OCI-LY3 (cell line): ENCODE measurements around the gene HMG20A.

Experiments used
- H2AFZ ChIP-seq: fragments of 200-600, 300-600 bp; shearing (Covaris generic); 2 replicates; pipeline ENCODE4 v1.6.0; 2014; ENCODE audit warnings: antibody characterized with exemption, low read depth, low read length
- H3K27ac ChIP-seq: fragments of 200-600, 300-600 bp; sonication (generic); 2 replicates; pipeline ENCODE4 v1.5.1; 2014; ENCODE audit warnings: mild to moderate bottlenecking, low read length, moderate library complexity, mixed read lengths
- H3K27me3 ChIP-seq: fragments of 200-600, 300-600 bp; sonication (generic); 2 replicates; pipeline ENCODE4 v1.6.1; 2014; ENCODE audit warnings: low read depth, low read length, mixed read lengths
- H3K36me3 ChIP-seq: fragments of 200-600, 300-600 bp; sonication (generic); replicated peaks from 2 replicates; pipeline ENCODE3; 2014; ENCODE audit warnings: low read depth, low read length, mixed read lengths
- H3K4me1 ChIP-seq: fragments of 300-600, 200-600 bp; sonication (generic); 2 replicates; pipeline ENCODE4 v1.6.1; 2014; ENCODE audit warnings: low read length, mixed read lengths
- H3K4me2 ChIP-seq: fragments of 200-600, 300-600 bp; sonication (generic); 2 replicates; pipeline ENCODE4 v1.6.1; 2014; ENCODE audit warnings: low read length, mixed read lengths
- H3K4me3 ChIP-seq: fragments of 300-600, 200-600 bp; sonication (generic); 2 replicates; pipeline ENCODE4 v1.5.1; 2014; ENCODE audit warnings: antibody characterized with exemption, mild to moderate bottlenecking, low read length, moderate library complexity
- H3K79me2 ChIP-seq: fragments of 300-600, 200-600 bp; shearing (Covaris generic); 2 replicates; pipeline ENCODE4 v1.6.1; 2014; ENCODE audit warnings: mild to moderate bottlenecking, low read length, mixed read lengths
- H3K9ac ChIP-seq: fragments of 300-600, 200-600 bp; shearing (Covaris generic); 2 replicates; pipeline ENCODE4 v1.6.0; 2014; ENCODE audit warnings: mild to moderate bottlenecking, low read length, moderate library complexity
- H3K9me3 ChIP-seq: fragments of 200-600, 300-600 bp; shearing (Covaris generic); 2 replicates; pipeline ENCODE4 v1.6.1; 2014; ENCODE audit warnings: low read length, mixed read lengths; ENCODE audit not compliant: insufficient read depth
- H4K20me1 ChIP-seq: fragments of 200-600, 300-600 bp; sonication (generic); 2 replicates; pipeline ENCODE4 v1.6.1; 2016; ENCODE audit warnings: low read length, mixed read lengths; ENCODE audit not compliant: insufficient read depth
- EZH2phosphoT487 ChIP-seq: fragments of 200-600 bp; shearing (Covaris generic); IDR thresholded peaks from 2 replicates; pipeline ENCODE4 v1.6.1; 2018; ENCODE audit warnings: antibody characterized with exemption, mixed run types, low read depth
- TF ChIP-seq, protein P1 (sequence below): fragments of 200-600, 300-600 bp; sonication (generic); IDR thresholded peaks from 2 replicates; pipeline ENCODE4 v1.5.1; 2014; ENCODE audit warnings: antibody characterized with exemption, low read length, low read depth

Gene HMG20A

DNA sequence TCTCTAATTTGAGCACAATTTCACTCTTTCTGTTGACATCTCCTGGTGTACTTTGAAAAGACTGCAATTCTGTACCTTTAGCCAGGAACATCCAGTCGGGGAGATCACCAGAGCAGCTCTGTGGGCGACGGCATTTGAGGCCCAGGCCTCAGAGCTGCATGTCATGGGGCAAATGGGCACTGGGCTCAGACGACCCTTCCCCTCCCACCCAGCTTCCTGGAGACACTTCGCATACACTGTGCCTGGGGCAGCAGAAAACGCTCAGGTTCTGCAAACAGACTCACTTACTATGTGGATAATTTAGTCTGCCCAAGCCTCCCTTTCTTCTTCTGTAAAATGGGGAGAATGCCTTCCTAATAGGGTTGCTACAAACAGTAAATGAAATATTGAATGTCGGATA is 96.9 kb downstream of the HMG20A start:
- H4K20me1 ChIP-seq = no peaks in the 10 kb centered on the region
- H3K36me3 ChIP-seq = no peaks in the 10 kb centered on the region
- H3K4me2 ChIP-seq = no peak overlapping the region
- H2AFZ ChIP-seq = no peak overlapping the region
- no peaks in the 10 kb centered on the region for H3K27me3 ChIP-seq
- peaks cover 19% of the 10 kb centered on the region for H3K4me1 ChIP-seq
- H3K4me3 ChIP-seq = no peak overlapping the region
- no peak overlapping the region for H3K9ac ChIP-seq
- no peaks in the 10 kb centered on the region for H3K9me3 ChIP-seq
- TF ChIP-seq, protein P1, sequence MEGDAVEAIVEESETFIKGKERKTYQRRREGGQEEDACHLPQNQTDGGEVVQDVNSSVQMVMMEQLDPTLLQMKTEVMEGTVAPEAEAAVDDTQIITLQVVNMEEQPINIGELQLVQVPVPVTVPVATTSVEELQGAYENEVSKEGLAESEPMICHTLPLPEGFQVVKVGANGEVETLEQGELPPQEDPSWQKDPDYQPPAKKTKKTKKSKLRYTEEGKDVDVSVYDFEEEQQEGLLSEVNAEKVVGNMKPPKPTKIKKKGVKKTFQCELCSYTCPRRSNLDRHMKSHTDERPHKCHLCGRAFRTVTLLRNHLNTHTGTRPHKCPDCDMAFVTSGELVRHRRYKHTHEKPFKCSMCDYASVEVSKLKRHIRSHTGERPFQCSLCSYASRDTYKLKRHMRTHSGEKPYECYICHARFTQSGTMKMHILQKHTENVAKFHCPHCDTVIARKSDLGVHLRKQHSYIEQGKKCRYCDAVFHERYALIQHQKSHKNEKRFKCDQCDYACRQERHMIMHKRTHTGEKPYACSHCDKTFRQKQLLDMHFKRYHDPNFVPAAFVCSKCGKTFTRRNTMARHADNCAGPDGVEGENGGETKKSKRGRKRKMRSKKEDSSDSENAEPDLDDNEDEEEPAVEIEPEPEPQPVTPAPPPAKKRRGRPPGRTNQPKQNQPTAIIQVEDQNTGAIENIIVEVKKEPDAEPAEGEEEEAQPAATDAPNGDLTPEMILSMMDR = no peak
- TF ChIP-seq EZH2phosphoT487 = no peak
- no peak overlapping the region for H3K27ac ChIP-seq
- H3K79me2 ChIP-seq = no peaks in the 10 kb centered on the region

DNA sequence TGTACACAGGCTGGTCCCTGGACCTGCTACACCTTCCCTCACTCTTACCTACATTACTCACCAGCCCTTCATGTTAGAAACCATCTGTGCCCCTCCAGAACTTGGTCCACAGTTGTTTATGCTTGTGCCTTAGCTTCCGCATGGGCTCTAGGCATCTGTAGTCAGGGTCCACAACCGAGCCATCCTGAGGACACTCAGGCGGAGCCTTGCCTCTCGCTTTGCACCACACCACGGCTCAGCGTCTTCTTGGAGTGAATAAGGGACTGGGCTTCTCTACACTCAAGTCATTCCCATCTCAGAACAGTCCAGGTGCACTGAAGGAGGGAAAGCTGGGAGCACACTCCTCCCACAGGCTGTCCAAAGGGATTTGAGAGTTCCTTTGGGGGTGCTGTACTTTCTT is 97.8 kb downstream of the HMG20A start:
- Histone ChIP-seq H3K4me2 (no peak overlapping the region), H3K4me3 (no peak overlapping the region), H2AFZ (no peak overlapping the region), H3K79me2 (no peaks in the 10 kb centered on the region), H3K9me3 (no peaks in the 10 kb centered on the region), H4K20me1 (no peaks in the 10 kb centered on the region), H3K36me3 (no peaks in the 10 kb centered on the region), H3K9ac (no peak overlapping the region), H3K4me1 (peaks cover 22% of the 10 kb centered on the region), H3K27ac (no peak overlapping the region), H3K27me3 (no peaks in the 10 kb centered on the region)
- TF ChIP-seq EZH2phosphoT487 = no peak
- TF ChIP-seq, protein P1 = no peak

DNA sequence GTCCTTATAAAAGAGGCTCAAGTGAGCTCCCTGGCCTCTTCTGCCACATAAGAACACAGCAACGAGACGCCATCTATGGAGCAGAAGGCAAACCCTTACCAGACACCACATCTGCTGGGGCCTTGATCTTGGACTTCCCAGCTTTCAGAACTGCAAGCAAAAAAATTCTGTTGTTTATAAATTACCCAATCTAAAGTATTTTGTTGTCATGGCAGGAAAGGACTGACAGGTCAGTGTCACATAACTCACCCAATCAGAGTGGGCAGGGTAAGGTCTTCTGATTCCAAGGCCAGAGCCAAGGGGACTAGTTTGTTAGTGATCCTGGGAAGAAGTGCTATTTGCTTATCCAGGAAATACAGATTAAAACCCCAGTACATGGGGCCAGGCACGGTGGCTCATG is 98.9 kb downstream of the HMG20A start:
- H3K4me2 ChIP-seq = no peak overlapping the region
- no peak overlapping the region for H3K4me3 ChIP-seq
- no peak overlapping the region for H3K27ac ChIP-seq
- TF ChIP-seq, protein P1 = no peak
- H3K36me3 ChIP-seq = no peaks in the 10 kb centered on the region
- no peaks in the 10 kb centered on the region for H3K27me3 ChIP-seq
- no peak overlapping the region for H2AFZ ChIP-seq
- H3K9me3 ChIP-seq = no peaks in the 10 kb centered on the region
- no peaks in the 10 kb centered on the region for H3K79me2 ChIP-seq
- no peak overlapping the region for H3K9ac ChIP-seq
- H3K4me1 ChIP-seq = peaks cover 22% of the 10 kb centered on the region
- H4K20me1 ChIP-seq = no peaks in the 10 kb centered on the region

DNA sequence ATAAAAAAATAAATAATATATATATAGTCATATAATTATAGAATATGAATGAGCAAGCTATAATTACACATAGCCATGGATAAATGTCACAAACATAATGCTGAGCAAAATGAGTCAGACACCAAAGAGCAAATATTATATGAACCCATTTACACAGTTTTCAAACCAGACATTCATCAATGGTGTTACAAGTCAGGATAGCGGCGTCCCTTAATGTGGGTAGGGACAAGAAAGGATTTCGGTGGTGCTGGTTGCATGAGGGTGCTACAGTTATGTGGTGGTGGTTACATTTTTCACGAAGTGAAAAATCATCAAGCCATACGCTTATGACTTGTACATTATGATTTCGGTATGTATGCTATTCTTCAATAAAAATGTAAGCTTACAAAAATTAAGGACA is 100.5 kb downstream of the HMG20A start:
- no peak overlapping the region for H3K4me3 ChIP-seq
- H3K9me3 ChIP-seq = no peaks in the 10 kb centered on the region
- no peak overlapping the region for H2AFZ ChIP-seq
- H3K27ac ChIP-seq = no peak overlapping the region
- H3K9ac ChIP-seq = no peak overlapping the region
- H3K79me2 ChIP-seq = no peaks in the 10 kb centered on the region
- H3K4me1 ChIP-seq = peaks cover 26% of the 10 kb centered on the region
- no peaks in the 10 kb centered on the region for H3K36me3 ChIP-seq
- H4K20me1 ChIP-seq = no peaks in the 10 kb centered on the region
- TF ChIP-seq EZH2phosphoT487 = no peak
- TF ChIP-seq, protein P1 = no peak
- H3K27me3 ChIP-seq = no peaks in the 10 kb centered on the region
- no peak overlapping the region for H3K4me2 ChIP-seq
